Skeletal muscle tissue (tissue), 4 donors: ENCODE results near the gene KCP. TPM values are rescaled to one million over a fixed set of nuclear protein-coding genes. Genes with fewer than 3 reads are reported as not detected.
"Not testable (repeated sequence)": the region's sequence is repeated elsewhere in the genome, so short reads cannot be mapped to it uniquely, and the experiment has no call there.

Experiments used
- H3K27ac ChIP-seq: one replicate; pipeline ENCODE4 v1.7.0; 2013; ENCODE audit warnings: mild to moderate bottlenecking, low read depth, low read length, inconsistent platforms
- H3K27me3 ChIP-seq, 3 donors: one replicate each; pipeline ENCODE4 v1.7.0; 2013; ENCODE audit warnings: low read length in 3 of 3; ENCODE audit not compliant: control insufficient read depth in 3 of 3, insufficient read depth in 3 of 3
- H3K36me3 ChIP-seq, 3 donors: one replicate each; pipeline ENCODE4 v1.7.0; 2013; ENCODE audit warnings: low read length in 3 of 3; ENCODE audit not compliant: control insufficient read depth in 3 of 3, insufficient read depth in 3 of 3
- H3K4me1 ChIP-seq, 3 donors: one replicate each; pipeline ENCODE4 v1.7.0; 2013; ENCODE audit warnings: low read length in 3 of 3, mild to moderate bottlenecking in 3 of 3; ENCODE audit not compliant: control insufficient read depth in 3 of 3, insufficient read depth in 3 of 3
- H3K4me3 ChIP-seq, 3 donors: one replicate each; pipeline ENCODE4 v1.7.0; 2013; ENCODE audit warnings: low read length in 3 of 3
- H3K9ac ChIP-seq, 3 donors: one replicate each; pipeline ENCODE4 v1.7.0; 2013; ENCODE audit warnings: low read length in 3 of 3, mild to moderate bottlenecking in 3 of 3, moderate library complexity in 2 of 3, low read depth in 1 of 3
- H3K9me3 ChIP-seq, 3 donors: one replicate each; pipeline ENCODE4 v1.7.0; 2013; ENCODE audit warnings: low read length in 3 of 3; ENCODE audit not compliant: control insufficient read depth in 3 of 3
- total RNA-seq: library from RNA; depleted of rRNA; stranded (reverse); fragments of >200 nt; gene quantifications from one replicate; pipeline ENCODE4 v1.2.3, GENCODE V29; 2014
- donor health status: Osteomylitis.

The KCP gene
- total RNA-seq, 1 donor from 2014 or later, result under 0.01 TPM

- peaks cover 31 to 54% (median 49%) of the 10 kb centered on the region in 3 donors for H3K27me3 ChIP-seq
- H3K4me3 ChIP-seq, result no peak overlapping the region
- peaks cover 0 to 6% (median 2%) of the 10 kb centered on the region in 3 donors for H3K4me1 ChIP-seq
- no peak overlapping the region for H3K27ac ChIP-seq
- no peak overlapping the region for H3K9ac ChIP-seq
- H3K9me3 ChIP-seq, result no peaks in the 10 kb centered on the region
- no peaks in the 10 kb centered on the region for H3K36me3 ChIP-seq
These were observed 4.2 kb upstream of the KCP start for GRCh38 chr7:128914566-128915151.

GRCh38 chr7:128913870-128914565, 3.5 kb upstream of the KCP start:
- Histone ChIP-seq H3K4me3 (no peak overlapping the region), H3K9me3 (no peaks in the 10 kb centered on the region), H3K4me1 (peaks cover 0 to 6% (median 2%) of the 10 kb centered on the region in 3 donors), H3K36me3 (no peaks in the 10 kb centered on the region), H3K27me3 (peaks cover 38 to 59% (median 55%) of the 10 kb centered on the region in 3 donors), H3K9ac (no peak overlapping the region), H3K27ac (no peak overlapping the region)

GRCh38 chr7:128912709-128913495, 2.4 kb upstream of the KCP start:
- H3K27me3 ChIP-seq, result peaks cover 46 to 66% (median 65%) of the 10 kb centered on the region in 3 donors
- H3K9me3 ChIP-seq, result not testable (repeated sequence)

GRCh38 chr7:128912281-128912680, 1.8 kb upstream of the KCP start:
- Histone ChIP-seq H3K4me1 (peaks cover 0 to 6% (median 2%) of the 10 kb centered on the region in 3 donors), H3K36me3 (no peaks in the 10 kb centered on the region), H3K4me3 (no peak overlapping the region), H3K27ac (no peak overlapping the region), H3K27me3 (peaks cover 47 to 66% (median 65%) of the 10 kb centered on the region in 3 donors), H3K9me3 (no peaks in the 10 kb centered on the region), H3K9ac (no peak overlapping the region)

More at GRCh38 chr7:128912709-128913495, 2.4 kb upstream of the KCP start:
- not testable (repeated sequence) for H3K27ac ChIP-seq, H3K4me1 ChIP-seq, H3K36me3 ChIP-seq, H3K4me3 ChIP-seq, H3K9ac ChIP-seq

GRCh38 chr7:128911423-128912031, 1.0 kb upstream of the KCP start:
- no peak overlapping the region for H3K4me3 ChIP-seq
- peak overlapping the region in 1 of 3 donors; percentile 16 for H3K9ac ChIP-seq
- no peaks in the 10 kb centered on the region for H3K9me3 ChIP-seq
- peaks cover 51 to 65% (median 60%) of the 10 kb centered on the region in 3 donors for H3K27me3 ChIP-seq
- peaks cover 0 to 6% (median 2%) of the 10 kb centered on the region in 3 donors for H3K4me1 ChIP-seq
- H3K36me3 ChIP-seq, result no peaks in the 10 kb centered on the region
- peak overlapping the region; percentile 47 for H3K27ac ChIP-seq

GRCh38 chr7:128909625-128910568, 612 bp downstream of the KCP start:
- Histone ChIP-seq H3K27ac (peak overlapping the region; percentile 25), H3K36me3 (no peaks in the 10 kb centered on the region), H3K4me3 (peak overlapping the region in 1 of 3 donors; percentile 29), H3K9ac (peak overlapping the region; percentile 10 to 40 (median 14)), H3K9me3 (no peaks in the 10 kb centered on the region), H3K4me1 (peaks cover 0 to 2% (median 2%) of the 10 kb centered on the region in 3 donors), H3K27me3 (peaks cover 43 to 52% (median 52%) of the 10 kb centered on the region in 3 donors)

GRCh38 chr7:128908750-128909624, 1.5 kb downstream of the KCP start:
- no peaks in the 10 kb centered on the region for H3K36me3 ChIP-seq
- no peak overlapping the region for H3K27ac ChIP-seq
- no peak overlapping the region for H3K4me3 ChIP-seq
- peaks cover 0 to 2% (median 2%) of the 10 kb centered on the region in 3 donors for H3K4me1 ChIP-seq
- no peaks in the 10 kb centered on the region for H3K9me3 ChIP-seq
- H3K9ac ChIP-seq, result no peak overlapping the region
- peaks cover 35 to 49% (median 43%) of the 10 kb centered on the region in 3 donors for H3K27me3 ChIP-seq

- H3K36me3 ChIP-seq, result no peaks in the 10 kb centered on the region
- peaks cover 0 to 2% (median 2%) of the 10 kb centered on the region in 3 donors for H3K4me1 ChIP-seq
- H3K9me3 ChIP-seq, result no peaks in the 10 kb centered on the region
- no peak overlapping the region for H3K27ac ChIP-seq
- H3K27me3 ChIP-seq, result peaks cover 34 to 50% (median 36%) of the 10 kb centered on the region in 3 donors
- H3K4me3 ChIP-seq, result no peak overlapping the region
- H3K9ac ChIP-seq, result no peak overlapping the region
These were observed 3.5 kb downstream of the KCP start for GRCh38 chr7:128906766-128907559.
